WERI-Rb-1 (cell line): ENCODE results near the gene ZFPL1.

Experiments used
- DNase-seq: peaks from one replicate; pipeline ENCODE4 v3.0.0-alpha.2; 2020
- H3K27ac ChIP-seq: fragments of 250-450 bp; sonication (Bioruptor Pico); 2 replicates; pipeline ENCODE4 v1.5.1; 2020; ENCODE audit warnings: mild to moderate bottlenecking, moderate library complexity
- H3K27me3 ChIP-seq: fragments of 250-450 bp; sonication (Bioruptor Pico); 2 replicates; pipeline ENCODE4 v1.5.1; 2021; ENCODE audit warnings: mild to moderate bottlenecking, low read depth, moderate library complexity; ENCODE audit not compliant: insufficient read depth, severe bottlenecking
- H3K36me3 ChIP-seq: fragments of 250-450 bp; sonication (Bioruptor Pico); 2 replicates; pipeline ENCODE4 v1.5.1; 2020; ENCODE audit warnings: mild to moderate bottlenecking, moderate library complexity
- H3K4me3 ChIP-seq: 2 replicates; pipeline ENCODE4 v1.5.1; 2011; ENCODE audit warnings: low read depth, mild to moderate bottlenecking, control low read depth, low read length
- H3K9me3 ChIP-seq: fragments of 250-450 bp; sonication (Bioruptor Pico); 2 replicates; pipeline ENCODE4 v1.5.1; 2021; ENCODE audit warnings: mild to moderate bottlenecking, moderate library complexity; ENCODE audit not compliant: severe bottlenecking
- TF ChIP-seq, protein P1 (sequence below): IDR thresholded peaks from 2 replicates; pipeline ENCODE4 v1.5.1; 2011; ENCODE audit warnings: low read depth, mild to moderate bottlenecking, control low read depth, inconsistent platforms, low read length

The ZFPL1 gene

DNA sequence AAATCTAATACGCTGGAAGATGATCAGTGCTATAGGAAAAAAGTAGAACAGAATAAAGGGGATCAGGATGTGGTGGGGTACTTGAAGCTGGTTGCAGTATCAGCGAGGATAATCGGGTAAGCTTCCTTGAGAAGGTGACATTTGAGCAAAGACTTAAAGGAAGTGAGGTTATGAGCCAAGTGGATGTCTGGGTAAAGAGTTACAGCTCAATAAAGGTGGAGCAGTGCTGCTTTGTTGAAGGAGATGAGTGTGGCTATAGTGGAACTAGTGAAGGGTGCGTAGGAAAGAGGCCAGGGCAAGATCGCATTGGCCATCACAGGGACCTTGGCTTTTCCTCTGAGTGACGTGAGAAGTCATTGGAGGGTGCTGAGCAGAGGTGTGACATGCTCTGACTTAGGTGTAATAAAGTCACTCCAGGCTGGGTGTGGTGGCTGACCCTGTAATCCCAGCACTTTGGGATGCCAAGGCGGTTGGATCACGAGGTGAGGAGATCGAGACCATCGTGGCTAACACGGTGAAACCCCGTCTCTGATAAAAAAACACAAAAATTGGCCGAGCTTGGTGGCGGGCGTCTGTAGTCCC, 52.6 kb downstream of the ZFPL1 start:
- Histone ChIP-seq H3K36me3 (peaks cover 15% of the 10 kb centered on the region), H3K9me3 (no peaks in the 10 kb centered on the region), H3K27ac (peak overlapping the region; percentile 100), H3K4me3 (peak overlapping the region; percentile 65), H3K27me3 (no peaks in the 10 kb centered on the region)
- TF ChIP-seq, protein P1, sequence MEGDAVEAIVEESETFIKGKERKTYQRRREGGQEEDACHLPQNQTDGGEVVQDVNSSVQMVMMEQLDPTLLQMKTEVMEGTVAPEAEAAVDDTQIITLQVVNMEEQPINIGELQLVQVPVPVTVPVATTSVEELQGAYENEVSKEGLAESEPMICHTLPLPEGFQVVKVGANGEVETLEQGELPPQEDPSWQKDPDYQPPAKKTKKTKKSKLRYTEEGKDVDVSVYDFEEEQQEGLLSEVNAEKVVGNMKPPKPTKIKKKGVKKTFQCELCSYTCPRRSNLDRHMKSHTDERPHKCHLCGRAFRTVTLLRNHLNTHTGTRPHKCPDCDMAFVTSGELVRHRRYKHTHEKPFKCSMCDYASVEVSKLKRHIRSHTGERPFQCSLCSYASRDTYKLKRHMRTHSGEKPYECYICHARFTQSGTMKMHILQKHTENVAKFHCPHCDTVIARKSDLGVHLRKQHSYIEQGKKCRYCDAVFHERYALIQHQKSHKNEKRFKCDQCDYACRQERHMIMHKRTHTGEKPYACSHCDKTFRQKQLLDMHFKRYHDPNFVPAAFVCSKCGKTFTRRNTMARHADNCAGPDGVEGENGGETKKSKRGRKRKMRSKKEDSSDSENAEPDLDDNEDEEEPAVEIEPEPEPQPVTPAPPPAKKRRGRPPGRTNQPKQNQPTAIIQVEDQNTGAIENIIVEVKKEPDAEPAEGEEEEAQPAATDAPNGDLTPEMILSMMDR, result no peak
- DNase-seq, result no peak
